MG63 (cell line): ENCODE results near the gene BIN1. TPM values are rescaled to one million over a fixed set of nuclear protein-coding genes. Genes with fewer than 3 reads are reported as not detected.
A peak's percentile ranks its signal among the peaks of the same experiment; 100 is the strongest.

Experiments
- DNase-seq: peaks from one replicate; pipeline ENCODE4 v3.0.0-alpha.2; 2020
- H3K27me3 ChIP-seq: fragments of 250-450 bp; sonication (Bioruptor Pico); 2 replicates; pipeline ENCODE4 v1.5.1; 2020; ENCODE audit warnings: mild to moderate bottlenecking, moderate library complexity
- H3K36me3 ChIP-seq: fragments of 250-450 bp; sonication (Bioruptor Pico); 2 replicates; pipeline ENCODE4 v1.5.1; 2020; ENCODE audit warnings: mild to moderate bottlenecking, moderate library complexity
- H3K4me3 ChIP-seq: fragments of 250-450 bp; sonication (Bioruptor Pico); 2 replicates; pipeline ENCODE4 v1.5.1; 2020; ENCODE audit warnings: mild to moderate bottlenecking, moderate library complexity
- H3K9me3 ChIP-seq: fragments of 250-450 bp; sonication (Bioruptor Pico); 2 replicates; pipeline ENCODE4 v1.5.1; 2020; ENCODE audit warnings: mild to moderate bottlenecking, moderate library complexity
- total RNA-seq: library from RNA; depleted of rRNA; stranded (reverse); fragments of >200 nt; shearing (Covaris generic); gene quantifications from 2 replicates; pipeline ENCODE4 v1.2.3, GENCODE V29; 2014; ENCODE audit warnings: low replicate concordance

The BIN1 gene
- total RNA-seq, 1 experiment from 2014 or later, result 50.8 TPM

- no peak for DNase-seq
- no peaks in the 10 kb centered on the region for H3K36me3 ChIP-seq
- no peaks in the 10 kb centered on the region for H3K9me3 ChIP-seq
- H3K27me3 ChIP-seq, result no peaks in the 10 kb centered on the region
- no peak overlapping the region for H3K4me3 ChIP-seq
Measured at GRCh38 chr2:127074936-127075335, 32.0 kb downstream of the BIN1 start.

- Histone ChIP-seq H3K36me3 (no peaks in the 10 kb centered on the region), H3K9me3 (no peaks in the 10 kb centered on the region), H3K27me3 (no peaks in the 10 kb centered on the region), H3K4me3 (no peak overlapping the region)
- no peak for DNase-seq
Measured at GRCh38 chr2:127074358-127074757, 32.6 kb downstream of the BIN1 start.

GRCh38 chr2:127072970-127073369, 34.0 kb downstream of the BIN1 start:
- no peaks in the 10 kb centered on the region for H3K27me3 ChIP-seq
- H3K4me3 ChIP-seq, result no peak overlapping the region
- no peak for DNase-seq

GRCh38 chr2:127072396-127072795, 34.6 kb downstream of the BIN1 start:
- no peak for DNase-seq
- Histone ChIP-seq H3K27me3 (no peaks in the 10 kb centered on the region), H3K9me3 (no peaks in the 10 kb centered on the region), H3K4me3 (no peak overlapping the region), H3K36me3 (no peaks in the 10 kb centered on the region; the same call in 1 of the 2 replicates)

More at GRCh38 chr2:127072970-127073369, 34.0 kb downstream of the BIN1 start:
- no peaks in the 10 kb centered on the region for H3K9me3 ChIP-seq
- no peaks in the 10 kb centered on the region; the same call in 1 of the 2 replicates for H3K36me3 ChIP-seq

- no peaks in the 10 kb centered on the region for H3K9me3 ChIP-seq
- H3K36me3 ChIP-seq, result no peaks in the 10 kb centered on the region; the same call in 1 of the 2 replicates
- H3K27me3 ChIP-seq, result no peaks in the 10 kb centered on the region
- H3K4me3 ChIP-seq, result no peak overlapping the region
- no peak for DNase-seq
Measured at GRCh38 chr2:127071901-127072328, 35.0 kb downstream of the BIN1 start.

GRCh38 chr2:127070221-127070620, 36.7 kb downstream of the BIN1 start:
- H3K9me3 ChIP-seq, result no peaks in the 10 kb centered on the region
- no peaks in the 10 kb centered on the region; the same call in none of the 2 replicates for H3K36me3 ChIP-seq
- H3K4me3 ChIP-seq, result no peak overlapping the region
- H3K27me3 ChIP-seq, result no peaks in the 10 kb centered on the region
- DNase-seq, result no peak

- no peaks in the 10 kb centered on the region for H3K27me3 ChIP-seq
- H3K36me3 ChIP-seq, result no peaks in the 10 kb centered on the region; the same call in none of the 2 replicates
- DNase-seq, result no peak
- no peaks in the 10 kb centered on the region for H3K9me3 ChIP-seq
- H3K4me3 ChIP-seq, result no peak overlapping the region
Measured at GRCh38 chr2:127069536-127069935, 37.4 kb downstream of the BIN1 start.

DNA sequence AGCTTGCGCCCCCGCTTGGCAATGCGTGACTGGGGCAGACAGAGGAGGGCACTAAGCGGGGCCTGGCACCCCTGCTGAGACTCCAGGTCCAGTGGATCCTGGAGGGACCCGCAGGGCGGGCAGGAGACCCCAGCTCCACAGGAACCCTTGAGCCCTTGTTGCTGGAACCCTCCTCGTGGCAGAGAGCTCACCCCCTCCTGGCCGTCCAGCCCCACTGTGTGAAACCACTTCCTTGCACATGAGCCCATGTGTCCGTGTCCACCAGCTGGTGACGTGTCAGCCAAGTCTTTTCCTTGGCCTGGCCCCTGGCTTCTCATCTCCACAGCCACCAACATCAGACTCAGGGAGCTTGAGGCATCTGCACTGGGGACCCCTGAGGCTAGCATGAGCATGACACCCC, 38.0 kb downstream of the BIN1 start:
- H3K4me3 ChIP-seq, result no peak overlapping the region
- H3K27me3 ChIP-seq, result no peaks in the 10 kb centered on the region
- H3K36me3 ChIP-seq, result no peaks in the 10 kb centered on the region; the same call in none of the 2 replicates
- no peaks in the 10 kb centered on the region for H3K9me3 ChIP-seq
- DNase-seq, result no peak

- H3K27me3 ChIP-seq, result no peaks in the 10 kb centered on the region
- H3K4me3 ChIP-seq, result no peak overlapping the region
- no peak for DNase-seq
- H3K9me3 ChIP-seq, result no peaks in the 10 kb centered on the region
- H3K36me3 ChIP-seq, result no peaks in the 10 kb centered on the region; the same call in none of the 2 replicates
Measured at GRCh38 chr2:127068351-127068741, 38.6 kb downstream of the BIN1 start.

DNA sequence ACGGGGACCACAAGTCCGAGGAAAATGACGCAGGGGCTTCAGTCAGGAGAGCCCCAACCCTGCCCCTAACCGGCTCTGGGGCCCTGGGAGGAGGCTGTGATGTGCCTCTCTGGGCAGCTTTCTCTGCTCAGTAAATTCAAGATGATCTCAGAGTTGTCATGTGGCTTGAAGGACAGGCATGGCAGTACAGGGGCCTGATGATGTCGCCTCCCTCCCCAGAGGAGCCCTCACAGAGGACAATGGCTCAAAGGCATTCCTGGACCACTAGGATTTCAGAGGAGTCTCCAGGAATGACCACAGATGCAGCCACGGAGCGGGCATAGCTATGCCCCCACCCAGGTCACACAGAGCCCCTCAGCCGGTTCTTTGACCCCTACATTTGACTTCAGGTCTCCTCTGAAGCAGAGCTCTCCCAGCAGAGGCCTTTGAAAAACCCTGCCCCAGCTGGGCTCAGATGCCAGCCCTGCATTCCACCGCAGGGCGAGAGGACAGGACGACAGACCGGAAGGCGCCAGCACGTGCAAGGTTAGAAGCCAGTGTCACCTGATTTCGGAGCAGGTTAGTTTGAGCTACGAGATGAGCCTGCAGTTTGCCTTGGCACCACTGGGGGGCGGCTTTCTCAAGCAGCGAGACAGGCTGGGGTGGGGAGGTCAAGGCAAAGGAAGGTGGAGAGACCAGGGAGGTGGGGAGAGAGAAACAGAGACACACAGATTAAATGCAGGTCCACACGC, 39.2 kb downstream of the BIN1 start:
- Histone ChIP-seq H3K4me3 (no peak overlapping the region), H3K27me3 (no peaks in the 10 kb centered on the region), H3K9me3 (no peaks in the 10 kb centered on the region), H3K36me3 (peaks cover under 1% of the 10 kb centered on the region)
- peak; percentile 45 for DNase-seq

DNA sequence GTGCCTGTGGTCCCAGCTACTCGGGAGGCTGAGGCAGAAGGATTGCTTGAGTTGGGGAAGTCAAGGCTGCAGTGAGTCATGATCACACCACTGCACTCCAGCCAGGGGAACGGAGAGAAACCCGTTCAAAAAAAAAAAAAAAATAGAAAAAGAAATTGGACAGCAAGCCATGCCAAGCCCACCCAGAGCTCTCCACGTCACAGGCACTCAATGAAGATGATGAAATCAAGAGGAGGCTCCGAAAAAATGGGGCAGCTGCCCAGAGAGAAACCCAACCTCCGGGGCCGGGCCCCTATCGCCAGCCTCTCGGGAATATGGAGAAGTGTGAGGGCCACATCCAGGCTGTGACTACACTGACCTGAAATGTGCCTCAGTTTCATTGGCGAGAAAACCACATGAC, 40.0 kb downstream of the BIN1 start:
- peaks cover 4% of the 10 kb centered on the region for H3K36me3 ChIP-seq
- no peak overlapping the region for H3K4me3 ChIP-seq
- peak; percentile 46 for DNase-seq

GRCh38 chr2:127065940-127066318, 41.0 kb downstream of the BIN1 start:
- H3K4me3 ChIP-seq, result no peak overlapping the region
- no peak for DNase-seq
- peaks cover 4% of the 10 kb centered on the region for H3K36me3 ChIP-seq
- H3K9me3 ChIP-seq, result no peaks in the 10 kb centered on the region
- no peaks in the 10 kb centered on the region for H3K27me3 ChIP-seq

More for the DNA sequence above, 40.0 kb downstream of the BIN1 start:
- H3K27me3 ChIP-seq, result no peaks in the 10 kb centered on the region
- H3K9me3 ChIP-seq, result no peaks in the 10 kb centered on the region

GRCh38 chr2:127065299-127065939, 41.5 kb downstream of the BIN1 start:
- no peaks in the 10 kb centered on the region for H3K9me3 ChIP-seq

GRCh38 chr2:127064642-127065250, 42.2 kb downstream of the BIN1 start:
- peak; percentile 98 for DNase-seq
- no peaks in the 10 kb centered on the region for H3K27me3 ChIP-seq
- H3K4me3 ChIP-seq, result no peak overlapping the region
- H3K36me3 ChIP-seq, result peaks cover 4% of the 10 kb centered on the region
- H3K9me3 ChIP-seq, result no peaks in the 10 kb centered on the region

More at GRCh38 chr2:127065299-127065939, 41.5 kb downstream of the BIN1 start:
- no peak for DNase-seq
- H3K4me3 ChIP-seq, result no peak overlapping the region
- H3K36me3 ChIP-seq, result peaks cover 4% of the 10 kb centered on the region
- no peaks in the 10 kb centered on the region for H3K27me3 ChIP-seq

DNA sequence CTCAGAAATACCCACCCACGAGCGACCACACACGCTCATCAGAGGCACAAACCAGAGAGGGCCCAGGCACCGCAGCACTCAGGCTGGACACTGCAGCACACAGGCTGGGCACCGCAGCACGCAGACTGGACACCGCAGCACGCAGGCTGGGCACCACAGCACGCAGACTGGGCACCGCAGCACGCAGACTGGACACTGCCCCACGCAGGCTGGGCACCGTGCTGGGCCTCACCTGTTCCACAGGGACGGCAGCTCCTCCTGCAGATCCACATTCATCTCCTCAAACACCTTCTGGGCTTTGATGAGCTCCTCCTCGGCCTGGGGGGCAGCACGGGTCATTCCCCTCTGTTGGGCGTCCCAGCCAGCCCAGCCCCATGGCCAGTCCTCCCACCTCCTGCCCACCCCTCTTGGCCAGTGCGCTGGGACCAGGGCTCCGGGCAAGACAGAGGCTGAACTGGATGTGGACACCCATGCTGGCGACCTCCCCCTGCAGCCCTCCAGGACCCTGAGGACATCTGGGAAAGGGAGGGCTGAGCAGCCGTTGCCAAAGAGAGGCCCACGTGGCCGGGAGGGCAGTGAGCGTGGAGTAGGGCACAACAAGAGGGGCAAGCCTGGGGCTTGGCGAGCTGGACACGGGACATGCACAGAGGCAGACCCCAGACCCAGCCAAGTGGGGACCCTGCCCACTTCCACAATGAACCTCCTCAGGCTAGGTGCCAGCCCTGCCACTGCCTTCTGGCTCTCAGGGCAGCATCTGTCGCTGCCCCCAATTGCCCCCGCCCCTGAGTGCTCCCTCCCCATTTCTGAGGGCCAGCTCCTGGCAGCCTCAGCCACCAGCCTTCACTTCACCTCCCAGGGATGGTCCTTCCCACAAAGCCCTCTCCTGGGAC, 43.0 kb downstream of the BIN1 start:
- no peaks in the 10 kb centered on the region for H3K9me3 ChIP-seq
- no peak overlapping the region for H3K4me3 ChIP-seq
- DNase-seq, result no peak

More for the DNA sequence above, 43.0 kb downstream of the BIN1 start:
- Histone ChIP-seq H3K27me3 (no peaks in the 10 kb centered on the region), H3K36me3 (peaks cover 4% of the 10 kb centered on the region)
